Anterior cingulate cortex (tissue), 58 donors: ENCODE results near the gene TAGLN2.

Experiments
- DNase-seq, 58 donors: peaks; one replicate each; lab custom pipeline; 2025; lab: John Stamatoyannopoulos, UW

TAGLN2 gene

GRCh38 chr1:159924025-159924790 lies 1.1 kb downstream of the TAGLN2 start:
- peak in 16 of 58 donors; percentile 10 to 83 (median 36) for DNase-seq

- peak in 4 of 58 donors; percentile 10 to 29 (median 10) for DNase-seq
Measured at GRCh38 chr1:159923203-159924024, 1.9 kb downstream of the TAGLN2 start.

- no peak for DNase-seq
Measured at GRCh38 chr1:159922511-159923202, 2.6 kb downstream of the TAGLN2 start.

- DNase-seq: no peak
Measured at GRCh38 chr1:159921700-159922504, 3.4 kb downstream of the TAGLN2 start.

GRCh38 chr1:159921251-159921650 lies 4.1 kb downstream of the TAGLN2 start:
- DNase-seq: no peak

- no peak for DNase-seq
Measured at GRCh38 chr1:159920651-159921050, 4.7 kb downstream of the TAGLN2 start.

GRCh38 chr1:159920202-159920601 lies 5.1 kb downstream of the TAGLN2 start:
- no peak for DNase-seq

- no peak for DNase-seq
Measured at GRCh38 chr1:159919236-159919865, 6.0 kb downstream of the TAGLN2 start.

GRCh38 chr1:159918352-159919200 lies 6.7 kb downstream of the TAGLN2 start:
- no peak for DNase-seq

GRCh38 chr1:159917533-159918351 lies 7.6 kb downstream of the TAGLN2 start:
- DNase-seq: peak in 4 of 58 donors; percentile 13 to 30 (median 20)

- peak in 2 of 58 donors; percentile 7 to 16 for DNase-seq
Measured at GRCh38 chr1:159916242-159917051, 8.9 kb downstream of the TAGLN2 start.

- no peak for DNase-seq
Measured at GRCh38 chr1:159915571-159916241, 9.6 kb downstream of the TAGLN2 start.

- DNase-seq: no peak
Measured at GRCh38 chr1:159914252-159915018, 10.9 kb downstream of the TAGLN2 start.

- no peak for DNase-seq
Measured at GRCh38 chr1:159913451-159914192, 11.7 kb downstream of the TAGLN2 start.
